Right lobe of liver (tissue), 6 donors: Measurements from ENCODE around the gene TCF7L2. TPM values are rescaled to one million over a fixed set of nuclear protein-coding genes. Genes with fewer than 3 reads are reported as not detected.

Experiments used
- ATAC-seq, 4 donors: fragments of 200-7000 bp; cut with Tn5 transposase; one replicate each; pipeline ENCODE4 v1.9.1; 2020; ENCODE audit warnings: mild to moderate bottlenecking in 4 of 4, moderate library complexity in 4 of 4
- DNase-seq, 3 donors: peaks; one replicate each; pipeline ENCODE4 v3.0.0-alpha.2; 2020
- H3K27ac ChIP-seq, 3 donors: fragments of 200-600 bp; one replicate each; pipeline ENCODE4 v1.8.0; 2022
- H3K27me3 ChIP-seq, 2 donors: fragments of 200-600 bp; one replicate each; pipeline ENCODE4 v1.8.0; 2022
- H3K36me3 ChIP-seq, 4 donors: fragments of 200-600 bp; sonication (generic) in 1 of 4; one replicate each; pipeline versions ENCODE4 v1.5.1 to v1.8.0; 2017 to 2022; ENCODE audit warnings: control low read depth in 1 of 4
- H3K4me1 ChIP-seq, 4 donors: fragments of 200-600 bp; sonication (generic) in 1 of 4; one replicate each; pipeline versions ENCODE4 v1.5.1 to v1.8.0; 2017 to 2022; ENCODE audit warnings: control low read depth in 1 of 4
- H3K4me3 ChIP-seq, 3 donors: fragments of 200-600 bp; one replicate each; pipeline ENCODE4 v1.8.0; 2022
- H3K9me3 ChIP-seq, 4 donors: fragments of 200-600 bp; sonication (generic) in 1 of 4; one replicate each; pipeline versions ENCODE4 v1.5.1 to v1.8.0; 2017 to 2022; ENCODE audit warnings: control low read depth in 1 of 4
- CTCF ChIP-seq, 4 donors: fragments of 200-600 bp in 3 of 4; fragments of 450-650 bp in 1 of 4; IDR thresholded peaks; one replicate each; pipeline versions ENCODE4 v1.5.1 to v1.8.0; 2016 to 2022; ENCODE audit warnings: antibody characterized with exemption in 4 of 4, mild to moderate bottlenecking in 2 of 4
- POLR2A ChIP-seq: fragments of 450-650 bp; IDR thresholded peaks from one replicate; pipeline ENCODE4 v1.6.1; 2017; ENCODE audit warnings: antibody characterized with exemption, mild to moderate bottlenecking
- WGBS: methylation state at CpG from one replicate; pipeline ENCODE4 v1.1.6; 2018; ENCODE audit warnings: low coverage, low lambda C conversion rate; ENCODE audit not compliant: insufficient coverage; ENCODE audit errors: missing lambda C conversion rate; 5-methylcytosine and 5-hydroxymethylcytosine counted together
- intact Hi-C, 2 donors: fragments of 100-400 bp; cut with DNase I; formaldehyde crosslinking; loops; one replicate each; pipeline versions ENCODE4 v1.11.2 to v1.14.1; 2022
- total RNA-seq, 6 experiments: library from RNA; depleted of rRNA in 2 of 6; stranded (reverse); fragments of >200 nt in 2 of 6; fragmentation: NEBNext Ultra II Directional in 3 of 6; extraction: Animal tissue kit (Norgen Biotek cat#: 25700) in 3 of 6; gene quantifications; one replicate each; pipeline versions ENCODE4 v1.1.0 to v1.2.4, GENCODE V29; 2016 to 2023
- donor health status: DM: no; HTN: yes; CAD: no.
- donor health status: DM: no; HTN: no; CAD: no.
- donor health status: DM: no; HTN: no; CAD: no.
- donor health status: DM: no; HTN: yes; CAD: no.
- donor health status: DM: no; HTN: yes; CAD: no.

The TCF7L2 gene
- total RNA-seq, 6 experiments from 2014 or later, result 9.4 to 33.2 (median 16.7) TPM

GRCh38 chr10:113020475-113020753 lies 70.4 kb downstream of the TCF7L2 start:
- Histone ChIP-seq H3K27ac (peak overlapping the region; percentile 72 to 90 (median 87)), H3K4me3 (no peak overlapping the region), H3K36me3 (no peaks in the 10 kb centered on the region), H3K27me3 (no peaks in the 10 kb centered on the region), H3K9me3 (no peaks in the 10 kb centered on the region), H3K4me1 (peaks cover 0 to 52% (median 24%) of the 10 kb centered on the region in 4 donors)
- intact Hi-C loops, result loop anchor here in 1 of 2 donors (10.0 kb wide), 1 partner anchor 104 kb away; no protein-coding TSS in a partner anchor
- 70% methylated on average over 2 of the region's 2 CpGs for WGBS
- peak in 1 of 4 donors; percentile 1 for ATAC-seq
- no peak for DNase-seq
- TF ChIP-seq POLR2A (no peak), CTCF (IDR thresholded peaks at IDR 0.05) (no peak)

GRCh38 chr10:113020838-113021237 lies 70.8 kb downstream of the TCF7L2 start:
- intact Hi-C loops, result loop anchor here in 1 of 2 donors (10.0 kb wide), 1 partner anchor 104 kb away; no protein-coding TSS in a partner anchor
- no peaks in the 10 kb centered on the region for H3K27me3 ChIP-seq
- peak; percentile 67 to 81 (median 75) for ATAC-seq
- H3K4me3 ChIP-seq, result no peak overlapping the region
- DNase-seq, result peak; percentile 73 to 87 (median 77)
- WGBS, result 19% methylated on average over 7 of the region's 7 CpGs
- peak overlapping the region; percentile 72 to 90 (median 87) for H3K27ac ChIP-seq
- TF ChIP-seq POLR2A (no peak), CTCF (IDR thresholded peaks at IDR 0.05) (no peak)
- H3K9me3 ChIP-seq, result no peaks in the 10 kb centered on the region
- H3K4me1 ChIP-seq, result peaks cover 0 to 52% (median 24%) of the 10 kb centered on the region in 4 donors
- H3K36me3 ChIP-seq, result no peaks in the 10 kb centered on the region

- DNase-seq (peak; percentile 82 to 94 (median 89)), ATAC-seq (peak; percentile 58 to 77 (median 70))
- Histone ChIP-seq H3K27ac (peak overlapping the region; percentile 72 to 90 (median 87)), H3K27me3 (no peaks in the 10 kb centered on the region), H3K9me3 (no peaks in the 10 kb centered on the region), H3K4me3 (no peak overlapping the region), H3K36me3 (no peaks in the 10 kb centered on the region), H3K4me1 (peaks cover 0 to 52% (median 24%) of the 10 kb centered on the region in 4 donors)
- 20% methylated on average over 9 of the region's 9 CpGs for WGBS
- intact Hi-C loops, result loop anchor here in 1 of 2 donors (10.0 kb wide), 1 partner anchor 103 kb away; no protein-coding TSS in a partner anchor
- TF ChIP-seq POLR2A (no peak), CTCF (IDR thresholded peaks at IDR 0.05) (no peak)
These were observed 71.4 kb downstream of the TCF7L2 start for GRCh38 chr10:113021268-113022040.

GRCh38 chr10:113022265-113022664 lies 72.2 kb downstream of the TCF7L2 start:
- no peaks in the 10 kb centered on the region for H3K27me3 ChIP-seq
- no peaks in the 10 kb centered on the region for H3K36me3 ChIP-seq
- ATAC-seq (no peak), DNase-seq (no peak)
- H3K9me3 ChIP-seq, result no peaks in the 10 kb centered on the region
- no peak for TF ChIP-seq POLR2A
- no peak for TF ChIP-seq CTCF (IDR thresholded peaks at IDR 0.05)
- intact Hi-C loops, result loop anchor here in 1 of 2 donors (10.0 kb wide), 1 partner anchor 103 kb away; no protein-coding TSS in a partner anchor
- H3K4me1 ChIP-seq, result peaks cover 0 to 52% (median 24%) of the 10 kb centered on the region in 4 donors
- peak overlapping the region; percentile 72 to 90 (median 87) for H3K27ac ChIP-seq
- 50% methylated on average over 7 of the region's 7 CpGs for WGBS
- H3K4me3 ChIP-seq, result no peak overlapping the region
